NCI-H1694 treated with DMSO at 0.1 percent for 48 hours (cell line): Measurements from ENCODE around the gene CFAP97.
A peak's percentile ranks its signal among the peaks of the same experiment; 100 is the strongest.
"Not testable (repeated sequence)": the region's sequence is repeated elsewhere in the genome, so short reads cannot be mapped to it uniquely, and the experiment has no call there.

Experiments used
- DNase-seq: peaks from one replicate; lab custom pipeline; 2025; lab: John Stamatoyannopoulos, UW

CFAP97 gene

GRCh38 chr4:185222598-185222997 lies 18.8 kb upstream of the CFAP97 start:
- DNase-seq, result no peak

DNA sequence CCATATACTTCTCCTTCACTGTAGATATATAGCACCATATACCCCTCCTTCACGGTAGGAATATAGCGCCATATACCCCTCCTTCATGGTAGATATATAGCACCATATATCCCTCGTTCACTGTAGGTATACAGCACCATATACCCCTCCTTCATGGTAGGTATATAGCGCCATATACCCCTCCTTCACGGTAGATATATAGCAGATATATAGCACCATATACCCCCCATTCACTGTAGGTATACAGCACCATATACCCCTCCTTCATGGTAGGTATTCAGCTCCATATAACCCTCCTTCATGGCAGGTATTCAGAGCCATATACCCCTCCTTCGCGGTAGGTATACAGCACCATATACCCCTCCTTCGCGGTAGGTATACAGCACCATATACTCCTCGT lies 18.1 kb upstream of the CFAP97 start:
- no peak for DNase-seq

DNA sequence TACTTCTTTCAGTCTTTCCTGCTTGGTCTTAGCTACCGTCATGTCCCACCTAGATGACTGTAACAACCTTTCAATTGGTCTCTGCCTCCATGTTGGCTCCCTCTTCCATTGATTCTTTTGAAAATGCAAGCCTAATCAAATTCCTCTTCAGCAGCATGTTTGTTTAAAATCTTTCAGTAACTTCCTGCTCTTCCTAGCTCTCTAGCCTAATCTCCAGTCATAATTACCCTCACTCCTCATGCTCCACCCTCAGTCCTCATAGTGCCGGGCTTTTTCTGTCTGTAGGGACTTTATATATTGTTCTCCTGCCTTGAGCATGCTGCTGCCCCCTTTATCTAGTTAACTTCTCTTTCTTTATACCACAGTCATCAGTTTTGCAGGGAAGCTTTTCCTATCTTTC lies 17.7 kb upstream of the CFAP97 start:
- DNase-seq, result no peak

GRCh38 chr4:185219551-185220344 lies 15.9 kb upstream of the CFAP97 start:
- no peak for DNase-seq

- no peak for DNase-seq
Measured at GRCh38 chr4:185218312-185218711, 14.5 kb upstream of the CFAP97 start.

DNA sequence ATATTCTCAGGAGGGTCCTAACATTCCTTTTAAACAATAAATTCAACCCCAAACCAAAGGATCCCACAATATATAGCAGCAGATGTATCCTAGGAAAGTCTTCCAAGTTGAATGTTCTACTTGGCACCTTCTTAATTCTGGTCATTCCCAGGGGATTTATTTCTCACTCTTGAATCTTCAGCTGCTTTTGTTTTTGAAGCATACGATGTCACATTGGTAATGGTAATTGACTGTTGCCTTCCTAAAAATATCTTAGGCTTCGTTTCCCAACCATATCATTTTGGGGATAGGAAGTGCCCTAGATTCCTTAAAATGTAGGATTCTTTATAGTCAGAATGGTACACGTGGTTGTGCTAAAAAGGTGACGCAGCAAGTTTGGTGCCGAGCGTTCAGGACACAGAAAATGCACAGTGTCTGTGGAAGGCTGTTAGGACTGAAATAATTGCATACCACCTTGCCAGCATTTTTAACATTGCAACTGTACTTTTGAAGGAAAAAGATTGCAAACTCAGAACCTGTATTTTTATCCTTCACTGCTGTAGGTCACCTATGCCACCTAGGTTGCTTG lies 13.7 kb upstream of the CFAP97 start:
- DNase-seq, result no peak

DNA sequence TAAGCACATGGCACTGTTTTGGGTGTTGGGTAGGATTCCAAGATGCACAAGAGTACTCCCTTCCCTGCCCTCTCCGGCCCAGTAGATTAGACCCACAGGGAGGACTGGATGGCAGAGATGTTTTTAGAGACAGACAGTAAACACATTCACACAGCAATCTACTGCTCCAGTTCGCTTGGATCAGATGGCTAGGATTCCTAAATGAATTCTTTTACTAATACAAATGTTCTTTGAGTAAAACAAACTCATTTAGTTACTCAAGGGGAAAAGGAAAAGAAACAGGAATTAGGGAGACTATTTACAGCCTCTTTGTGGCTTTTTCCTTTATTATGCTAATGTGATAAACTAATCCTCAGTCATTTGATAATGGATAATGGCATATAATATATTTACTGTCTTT lies 11.5 kb upstream of the CFAP97 start:
- DNase-seq, result no peak

GRCh38 chr4:185213877-185214276 lies 10.1 kb upstream of the CFAP97 start:
- DNase-seq, result no peak

DNA sequence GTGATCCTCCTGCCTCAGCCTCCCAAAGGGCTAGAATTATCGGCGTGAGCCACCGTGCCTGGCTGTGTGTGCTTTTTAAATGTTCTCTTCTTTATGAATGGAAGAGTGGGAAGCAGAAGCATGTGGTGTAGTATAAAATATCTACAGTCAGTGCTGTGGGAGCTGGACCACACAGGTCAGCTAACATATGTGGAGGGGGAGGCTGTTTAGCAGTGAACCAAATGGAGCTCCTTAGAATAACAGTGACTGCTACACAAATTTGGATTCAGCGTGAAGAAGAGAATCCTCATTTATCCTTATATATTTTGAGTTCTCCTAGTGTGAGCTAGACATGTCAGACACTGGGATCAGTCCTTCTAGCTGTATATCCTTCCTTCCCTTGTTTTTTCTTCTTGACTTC lies 8.8 kb upstream of the CFAP97 start:
- no peak for DNase-seq

DNA sequence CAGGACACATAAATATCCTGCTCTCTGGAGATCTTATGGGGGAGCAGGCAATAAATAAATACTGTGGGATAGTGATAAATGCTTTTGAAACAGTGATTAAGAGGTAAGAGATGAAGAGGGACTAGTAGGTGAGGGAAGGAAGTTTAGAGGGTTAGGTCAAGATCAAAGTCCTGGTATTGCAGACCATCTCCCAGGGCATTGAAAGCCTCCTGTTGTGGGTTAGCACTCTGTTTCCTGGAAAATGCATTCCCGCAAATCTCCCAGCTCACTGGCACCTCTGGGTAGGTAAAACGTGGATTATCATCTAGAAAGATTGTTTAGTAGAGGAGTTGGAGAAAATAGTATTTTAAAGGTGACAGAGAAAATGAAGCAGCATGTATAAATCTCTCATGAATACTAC lies 7.8 kb upstream of the CFAP97 start:
- no peak for DNase-seq

DNA sequence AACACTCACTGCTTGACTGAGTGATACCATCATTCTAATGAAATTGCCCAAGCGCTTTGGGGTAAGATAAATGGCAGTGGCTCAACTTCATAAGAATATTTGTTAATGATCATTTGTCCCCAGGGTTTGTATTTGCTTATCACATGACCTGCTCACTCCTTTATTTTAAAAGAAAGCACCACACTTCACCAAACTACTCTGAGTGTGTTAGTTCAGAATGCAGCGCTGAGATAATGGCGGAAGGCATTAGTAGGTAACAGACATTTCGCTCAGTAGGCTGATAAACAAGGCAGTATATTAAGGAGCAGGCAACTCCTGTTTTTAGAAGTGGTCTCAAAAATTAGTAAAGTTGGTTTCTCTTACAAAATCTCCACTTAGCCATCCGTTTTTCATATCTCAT lies 7.2 kb upstream of the CFAP97 start:
- no peak for DNase-seq

DNA sequence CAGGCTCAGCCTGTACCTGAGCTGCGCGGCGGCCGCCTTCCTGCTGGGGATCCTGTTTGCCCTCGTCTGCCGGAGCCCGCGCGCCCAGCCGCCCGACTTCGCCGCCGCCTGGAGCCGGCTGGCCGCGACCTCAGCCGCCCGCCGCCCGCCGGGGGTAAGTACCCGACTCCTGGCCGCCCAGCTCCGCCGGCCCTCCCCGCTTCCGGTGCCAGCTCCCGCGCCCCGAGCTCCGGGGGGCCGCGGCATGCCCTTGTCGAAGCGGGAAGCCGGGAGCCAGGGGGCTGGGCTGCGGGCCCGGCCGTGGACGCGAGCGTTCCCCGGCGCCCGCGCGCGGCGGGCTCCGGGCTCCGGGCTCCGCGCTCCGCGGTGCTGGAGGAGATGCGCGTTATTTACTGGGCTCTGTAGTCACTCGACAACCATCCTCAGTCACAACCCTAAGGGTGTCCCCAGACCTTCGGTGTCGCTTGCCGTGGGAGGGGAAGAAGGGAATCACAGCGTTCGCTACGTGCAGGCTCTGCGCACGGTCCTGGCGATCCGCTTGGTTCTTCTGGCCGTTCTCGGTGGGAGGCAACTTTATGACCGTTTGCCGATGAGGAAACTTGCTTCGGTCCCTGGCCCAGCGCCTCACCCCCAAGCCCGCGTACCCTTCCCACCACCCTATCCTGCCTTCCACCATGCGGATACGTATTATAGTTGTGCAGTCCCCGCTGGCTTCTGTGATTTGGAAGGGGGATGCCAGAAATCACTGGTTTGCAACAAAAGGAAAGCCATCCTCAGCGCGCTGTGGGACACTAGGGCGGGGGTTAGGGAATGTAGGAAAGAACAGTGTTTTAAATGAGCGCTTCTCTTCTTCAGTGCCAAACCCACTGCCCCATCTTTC lies 6.5 kb upstream of the CFAP97 start:
- DNase-seq, result no peak

- not testable (repeated sequence) for DNase-seq
Measured at GRCh38 chr4:185209852-185210101, 6.0 kb upstream of the CFAP97 start.

DNA sequence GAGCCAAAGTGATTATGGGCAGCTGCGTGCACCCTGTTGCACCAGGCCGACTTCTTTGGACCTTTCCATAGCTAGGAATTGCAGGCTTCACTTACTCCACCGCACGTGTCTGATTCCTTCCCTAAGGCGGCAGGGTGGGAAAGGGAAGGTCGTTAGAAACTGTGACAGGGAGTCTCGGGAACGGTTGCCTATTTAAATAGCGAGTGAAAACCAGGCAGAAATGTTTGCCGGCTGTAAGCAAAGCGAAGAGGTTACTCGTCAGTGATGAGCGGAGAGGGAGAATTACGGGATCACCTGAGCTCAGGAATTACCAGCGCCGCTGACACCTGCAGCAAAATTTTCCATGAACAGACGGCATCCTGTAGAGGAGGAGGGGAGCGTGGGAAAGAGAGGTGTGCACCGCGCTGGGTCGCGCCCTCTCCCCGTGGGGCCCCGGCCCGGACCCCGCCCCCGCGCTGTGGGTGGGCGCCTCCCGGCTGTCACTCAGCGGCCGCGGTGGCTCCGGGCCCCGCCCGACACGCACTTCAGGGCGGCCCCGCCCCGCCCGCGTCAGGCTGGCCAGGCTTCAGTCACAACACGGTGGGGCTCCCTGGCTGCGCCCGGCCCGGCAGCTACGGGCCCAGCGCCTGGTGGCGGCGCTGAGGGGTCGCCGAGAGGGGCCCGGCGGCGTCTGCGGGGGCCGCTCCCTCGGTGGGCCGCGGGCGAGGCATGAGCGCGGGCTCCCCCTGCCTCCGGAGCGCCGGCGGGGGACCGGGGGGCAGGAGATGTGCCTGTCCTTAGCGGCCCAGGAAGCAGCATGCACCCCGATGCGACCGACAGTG lies 5.4 kb upstream of the CFAP97 start, which contains the start of gene SNX25:
Gene SNX25 (plus strand): TSS at position 568 of the 821 bp plus-strand sequence. CDS start 229 bp downstream, at position 797.
- peak; percentile 51 for DNase-seq

DNA sequence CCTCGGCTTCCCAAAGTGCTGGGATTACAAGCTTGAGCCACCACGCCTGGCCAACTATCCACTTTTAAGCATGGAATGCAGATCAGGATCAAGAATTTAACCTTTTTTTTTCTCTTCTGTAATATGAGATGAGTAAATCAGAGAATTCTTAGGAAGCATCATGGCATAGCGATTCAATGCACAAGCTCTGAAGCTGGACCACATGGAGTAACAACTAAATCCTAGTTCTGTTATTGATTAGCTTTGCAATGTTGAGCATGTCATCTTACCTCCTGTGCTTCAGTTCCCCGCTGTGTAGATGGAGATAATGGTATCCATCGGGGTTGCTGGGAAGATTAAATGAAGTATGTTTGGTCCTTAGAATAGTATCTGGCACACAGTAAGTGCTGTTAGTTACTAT lies 3.7 kb upstream of the CFAP97 start:
- no peak for DNase-seq

DNA sequence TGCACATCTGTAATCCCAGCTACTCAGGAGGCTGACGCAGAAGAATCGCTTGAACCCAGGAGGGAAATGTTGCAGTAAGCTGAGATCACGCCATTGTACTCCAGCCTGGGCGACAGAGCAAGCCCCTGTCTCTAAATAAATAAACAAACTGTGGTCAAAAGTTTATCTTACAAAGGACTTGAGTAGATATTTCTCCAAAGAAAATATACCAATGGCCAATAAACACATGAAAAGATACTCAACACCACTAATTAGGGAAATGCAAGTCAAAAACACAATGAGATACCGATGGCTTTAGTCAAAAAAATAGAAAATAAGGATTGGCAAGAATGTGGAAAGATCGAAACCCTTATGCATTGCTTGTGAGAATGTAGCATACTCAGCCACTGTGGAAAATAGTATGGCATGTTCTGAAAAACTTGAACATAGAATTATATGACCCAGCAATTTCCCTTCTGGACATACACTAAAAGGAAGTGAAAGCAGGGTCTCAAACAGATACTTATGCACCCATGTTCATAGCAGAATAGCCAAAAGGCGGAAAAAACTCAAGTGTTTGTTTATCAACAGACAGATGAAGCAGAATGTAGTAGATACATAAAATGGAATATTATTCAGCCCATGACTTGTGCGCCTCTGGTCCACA lies 2.0 kb upstream of the CFAP97 start:
- DNase-seq, result no peak

GRCh38 chr4:185205073-185205472 lies 1.3 kb upstream of the CFAP97 start:
- not testable (repeated sequence) for DNase-seq

DNA sequence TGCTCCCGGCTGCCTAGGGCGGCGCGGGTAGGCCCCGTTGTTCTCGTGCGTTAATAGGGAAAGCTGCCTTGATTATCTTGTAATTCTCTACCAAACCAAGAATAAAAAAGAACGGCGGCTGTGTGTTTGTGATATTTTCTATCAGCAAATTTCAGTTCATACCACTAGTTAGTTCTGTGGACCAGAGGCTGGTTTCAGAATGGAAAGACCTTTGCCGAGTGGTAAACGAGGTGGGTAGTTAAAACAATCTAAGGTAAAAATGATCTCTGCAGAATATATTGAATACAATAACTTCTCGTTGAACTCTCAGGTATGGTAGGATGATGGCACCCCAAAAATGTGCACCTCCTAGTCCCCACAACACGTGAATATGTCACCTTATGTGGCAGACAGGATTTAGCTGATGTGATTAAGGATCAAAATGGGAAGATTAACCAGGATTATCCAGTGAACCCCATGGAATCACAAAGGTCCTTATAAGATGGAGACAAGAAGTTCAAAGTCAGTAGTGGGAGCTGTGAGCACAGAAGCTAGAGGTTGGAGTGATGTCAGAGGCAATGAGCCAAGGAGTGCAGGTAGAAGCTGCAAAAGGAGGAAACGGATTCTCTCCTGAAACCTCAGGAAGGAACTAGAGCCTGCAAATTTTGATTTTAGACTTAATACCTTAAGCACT lies 574 bp upstream of the CFAP97 start:
- DNase-seq, result no peak

- no peak for DNase-seq
Measured at GRCh38 chr4:185202984-185203485, 765 bp downstream of the CFAP97 start.

DNA sequence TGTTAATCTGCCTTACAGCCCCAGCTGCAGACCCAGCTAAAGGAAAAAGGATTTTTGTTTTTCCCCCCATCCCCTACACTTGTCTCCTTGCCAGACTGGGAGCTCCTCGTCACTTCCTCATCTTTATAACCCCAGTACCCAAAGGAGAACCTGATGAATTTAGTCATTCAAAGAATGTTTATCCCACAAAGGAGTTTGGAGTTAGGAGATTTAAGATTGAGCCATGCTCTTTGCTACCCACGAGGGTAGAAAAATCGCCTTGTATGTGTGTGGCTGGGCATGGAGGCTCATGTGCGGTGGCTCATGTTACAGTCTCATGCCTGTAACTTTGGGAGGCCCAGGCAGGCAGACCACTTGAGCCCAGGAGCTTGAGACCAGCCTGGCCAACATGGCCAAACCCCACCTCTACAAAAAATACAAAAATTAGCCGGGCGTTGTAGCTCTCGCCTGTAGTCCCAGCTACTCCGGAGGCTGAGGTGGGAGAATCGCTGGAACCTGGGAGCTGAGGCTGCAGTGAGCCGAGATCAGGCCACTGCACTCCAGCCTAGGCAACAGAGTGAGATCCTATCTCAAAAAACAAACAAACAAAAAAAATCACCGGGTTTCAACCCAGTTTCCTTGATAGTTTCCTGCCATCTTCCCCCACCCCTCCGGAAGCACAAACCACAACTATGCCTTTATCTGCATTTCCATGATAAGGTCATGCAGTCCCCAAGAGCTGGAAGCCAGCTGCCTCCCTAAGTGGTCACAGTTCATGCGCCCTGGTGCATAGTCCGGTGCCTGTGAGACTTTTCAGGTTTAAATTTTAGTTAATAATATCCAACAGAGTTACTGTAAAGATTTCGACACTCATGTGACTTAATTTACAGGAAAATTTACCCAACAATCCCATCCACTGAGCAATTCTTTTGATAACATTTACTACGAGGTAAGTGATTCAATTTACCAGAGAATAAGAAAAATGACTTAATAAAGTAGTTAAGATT lies 1.5 kb downstream of the CFAP97 start:
- no peak for DNase-seq
